GM21619 (cell line): Measurements from ENCODE around the gene CDC34.
A peak's percentile ranks its signal among the peaks of the same experiment; 100 is the strongest.

Experiments
- ATAC-seq: cut with Tn5 transposase; IDR thresholded peaks from one replicate; pipeline ENCODE4 v1.9.1; 2021; ENCODE audit not compliant: unreplicated experiment

The CDC34 gene

GRCh38 chr19:518598-519231 is 12.8 kb upstream of the CDC34 start:
- ATAC-seq = no peak

DNA sequence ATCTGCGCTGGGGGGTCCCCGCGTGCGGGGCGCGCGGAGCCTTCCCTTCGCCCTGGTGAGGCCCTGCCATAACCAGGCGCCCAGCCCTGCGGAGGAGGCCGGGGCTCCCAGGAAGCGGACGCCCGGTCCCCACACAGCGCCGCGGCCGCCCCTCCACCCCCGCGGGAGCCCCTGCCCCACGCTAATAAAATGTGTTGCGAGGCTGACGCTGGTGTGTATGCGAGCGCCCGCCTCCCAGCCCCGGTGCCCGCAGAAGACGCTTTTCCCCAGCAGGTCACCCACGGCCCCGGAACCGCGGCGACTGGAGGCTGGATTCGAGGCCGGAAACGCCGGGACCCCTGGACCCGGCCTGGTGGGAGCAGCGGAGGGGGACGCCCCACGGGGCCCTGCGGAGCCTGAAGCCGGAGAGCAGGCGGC is 12.1 kb upstream of the CDC34 start:
- ATAC-seq = no peak

GRCh38 chr19:522726-523125 is 8.8 kb upstream of the CDC34 start:
- no peak for ATAC-seq

GRCh38 chr19:524062-524674 is 7.4 kb upstream of the CDC34 start:
- no peak for ATAC-seq

- ATAC-seq = no peak
Observed at GRCh38 chr19:525029-525428, 6.5 kb upstream of the CDC34 start.

DNA sequence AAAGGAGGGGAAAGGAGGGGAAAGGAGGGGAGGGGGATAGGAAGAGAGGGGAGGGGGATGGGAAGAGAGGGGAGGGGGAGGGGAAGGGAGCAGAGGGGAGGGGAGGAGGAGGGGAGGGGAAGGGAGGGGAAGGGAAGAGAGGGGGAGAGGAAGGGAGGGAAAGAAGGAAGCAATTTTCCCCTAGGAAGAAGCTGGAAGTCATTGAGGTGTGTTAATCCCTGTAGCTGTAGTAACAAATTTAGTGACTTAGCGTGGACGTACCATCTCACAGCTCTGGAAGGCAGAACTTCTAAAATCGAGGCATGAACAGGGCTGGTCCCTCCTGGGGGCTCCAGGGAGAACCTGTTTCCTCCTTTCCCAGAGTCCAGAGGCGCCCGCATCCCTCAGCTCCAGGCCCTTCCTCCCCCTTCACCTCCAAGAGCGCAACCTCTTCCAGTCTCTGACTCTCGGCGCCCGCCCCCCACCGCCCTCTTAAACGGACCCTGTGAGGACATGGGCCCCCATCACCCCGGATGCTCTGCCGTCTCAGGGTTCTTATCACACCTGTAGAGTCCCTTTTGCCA is 5.6 kb upstream of the CDC34 start:
- no peak for ATAC-seq

GRCh38 chr19:530134-531008 is 1.2 kb upstream of the CDC34 start:
- no peak for ATAC-seq

DNA sequence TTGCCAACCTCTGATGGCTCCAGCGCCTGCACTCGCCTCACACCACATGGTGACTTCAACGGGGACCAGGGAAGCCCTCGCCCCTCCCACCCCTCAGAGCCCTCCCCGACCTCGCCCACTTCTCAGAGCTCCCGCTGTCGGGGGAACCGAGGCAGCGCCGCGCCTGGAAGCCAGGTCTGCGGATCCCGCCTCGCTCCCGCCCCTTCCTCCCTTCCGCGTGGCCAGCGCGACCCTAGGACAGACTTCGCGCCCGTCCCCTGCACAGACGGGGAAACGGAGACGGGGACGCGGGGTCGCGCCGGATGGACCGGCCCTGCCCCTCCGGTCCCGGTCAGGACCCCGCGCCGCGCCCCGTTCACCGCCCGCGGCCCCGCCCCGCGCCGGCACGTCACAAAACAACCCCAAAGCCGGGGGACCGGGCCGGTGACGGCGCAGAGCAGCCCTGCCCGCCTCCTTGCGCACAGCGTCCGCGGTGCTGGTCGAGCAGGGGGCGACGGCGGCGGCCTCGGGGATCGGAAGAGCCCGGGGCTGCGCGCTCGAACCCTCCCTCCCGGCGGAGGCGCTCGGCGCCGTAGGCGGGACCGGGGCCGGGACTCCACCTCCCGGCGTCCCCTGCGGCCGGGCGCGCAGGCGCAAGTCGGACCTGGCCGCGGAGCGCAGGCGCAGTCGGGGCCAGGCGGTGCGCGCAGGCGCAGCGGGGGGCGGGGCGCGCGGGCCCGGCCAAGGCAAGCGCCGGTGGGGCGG is 379 bp upstream of the CDC34 start:
- ATAC-seq = peak; percentile 58

DNA sequence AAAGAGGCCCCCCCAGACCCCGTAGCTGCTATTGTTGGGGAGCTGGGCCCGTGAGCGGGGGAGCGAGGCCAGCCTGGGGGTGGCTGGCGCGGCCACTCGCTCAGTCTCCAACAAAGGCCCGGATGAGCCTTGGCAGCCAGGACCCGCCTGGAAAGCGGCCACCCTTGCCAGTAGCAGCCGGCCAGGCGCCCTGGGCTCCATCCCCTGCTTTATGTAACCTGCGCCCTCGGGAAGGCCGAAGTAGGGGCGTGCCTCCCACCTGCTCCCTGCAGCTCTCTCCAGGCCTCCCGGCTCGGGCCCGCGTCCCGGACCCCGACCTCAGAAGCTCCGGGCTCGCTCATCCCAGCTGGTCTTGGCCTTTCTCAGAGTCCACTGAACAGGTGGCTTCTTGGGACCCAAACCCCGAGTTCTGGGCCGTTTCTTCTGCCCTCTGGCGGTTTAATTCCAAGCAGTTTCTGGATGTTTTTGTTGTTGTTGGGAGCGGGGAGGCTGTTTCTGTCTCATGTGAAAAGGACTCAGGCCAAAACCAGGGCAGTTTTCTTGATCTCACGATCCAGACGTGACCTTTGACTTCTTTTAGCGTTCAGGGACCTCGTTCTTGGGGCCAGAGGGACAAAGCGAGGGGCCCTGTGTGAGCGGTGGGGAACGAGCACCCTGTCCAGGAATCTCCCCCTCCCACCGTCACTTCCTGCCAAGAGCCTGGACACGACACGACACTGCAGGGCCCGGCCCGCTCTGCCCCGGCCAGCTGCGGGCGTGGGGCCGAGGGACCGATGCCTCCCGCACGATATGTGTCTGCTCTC is 1.2 kb downstream of the CDC34 start:
- no peak for ATAC-seq

GRCh38 chr19:533364-534058 is 2.0 kb downstream of the CDC34 start:
- no peak for ATAC-seq

GRCh38 chr19:534088-534487 is 2.5 kb downstream of the CDC34 start:
- no peak for ATAC-seq

- no peak for ATAC-seq
Observed at GRCh38 chr19:535017-535835, 3.7 kb downstream of the CDC34 start.

GRCh38 chr19:536031-536880 is 4.7 kb downstream of the CDC34 start:
- no peak for ATAC-seq

DNA sequence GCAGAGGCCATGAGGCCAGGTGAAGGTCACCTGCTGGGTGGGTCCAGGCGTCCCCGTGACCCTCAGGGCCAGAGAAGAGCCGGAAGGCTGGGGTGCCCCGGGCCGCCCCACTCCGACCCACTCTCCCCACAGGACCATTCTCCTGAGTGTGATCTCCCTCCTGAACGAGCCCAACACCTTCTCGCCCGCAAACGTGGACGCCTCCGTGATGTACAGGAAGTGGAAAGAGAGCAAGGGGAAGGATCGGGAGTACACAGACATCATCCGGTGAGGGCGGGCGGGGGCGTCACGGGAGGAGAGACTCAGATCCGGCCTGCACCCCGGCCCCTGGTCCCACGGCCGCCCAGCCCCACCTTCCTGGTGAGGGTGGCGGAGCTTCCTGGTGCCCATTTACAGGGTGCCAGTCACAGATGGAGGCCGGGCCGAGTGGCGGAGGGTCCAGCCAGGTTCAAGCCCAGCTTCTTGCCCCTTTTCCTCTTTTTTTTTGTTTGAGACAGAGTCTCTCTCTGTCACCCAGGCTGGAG is 5.4 kb downstream of the CDC34 start:
- no peak for ATAC-seq

DNA sequence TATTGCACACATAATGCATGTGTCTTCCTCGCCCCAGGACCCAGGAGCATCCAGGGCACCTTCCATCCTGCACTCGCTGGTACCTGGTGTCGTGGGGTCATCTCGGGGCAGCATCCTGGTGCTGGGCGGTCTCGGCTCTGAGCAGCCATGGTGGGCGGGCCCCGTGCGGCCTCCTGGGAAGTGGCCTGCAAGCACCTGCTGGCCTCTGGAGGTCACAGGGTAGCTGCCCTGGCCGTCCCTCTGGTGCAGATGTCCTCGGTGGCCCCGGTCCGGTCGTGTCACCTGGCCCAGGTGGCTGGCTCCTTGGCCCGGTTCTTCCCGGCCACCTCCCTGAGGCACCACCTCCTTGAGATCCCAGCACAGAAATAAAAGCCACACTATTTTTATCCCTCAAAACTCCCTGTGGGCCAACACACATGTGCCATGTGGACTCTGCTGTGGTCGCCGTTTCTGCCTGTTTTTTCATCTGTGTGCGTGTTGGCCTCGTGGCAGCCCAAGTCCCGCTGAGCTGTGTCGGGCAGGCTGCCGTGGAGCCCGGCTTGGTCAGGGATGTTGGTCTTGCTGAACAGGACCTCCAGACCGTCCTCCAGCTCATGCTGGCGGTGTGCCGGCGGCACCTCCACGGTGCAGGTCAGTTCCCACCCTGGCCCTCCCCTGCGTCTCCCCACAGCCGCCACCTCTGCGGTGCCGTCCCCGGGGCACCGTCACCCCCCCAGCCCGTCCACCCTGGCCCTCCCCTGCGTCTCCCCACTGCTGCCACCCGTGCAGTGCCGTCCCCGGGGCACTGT is 7.3 kb downstream of the CDC34 start:
- ATAC-seq = no peak

DNA sequence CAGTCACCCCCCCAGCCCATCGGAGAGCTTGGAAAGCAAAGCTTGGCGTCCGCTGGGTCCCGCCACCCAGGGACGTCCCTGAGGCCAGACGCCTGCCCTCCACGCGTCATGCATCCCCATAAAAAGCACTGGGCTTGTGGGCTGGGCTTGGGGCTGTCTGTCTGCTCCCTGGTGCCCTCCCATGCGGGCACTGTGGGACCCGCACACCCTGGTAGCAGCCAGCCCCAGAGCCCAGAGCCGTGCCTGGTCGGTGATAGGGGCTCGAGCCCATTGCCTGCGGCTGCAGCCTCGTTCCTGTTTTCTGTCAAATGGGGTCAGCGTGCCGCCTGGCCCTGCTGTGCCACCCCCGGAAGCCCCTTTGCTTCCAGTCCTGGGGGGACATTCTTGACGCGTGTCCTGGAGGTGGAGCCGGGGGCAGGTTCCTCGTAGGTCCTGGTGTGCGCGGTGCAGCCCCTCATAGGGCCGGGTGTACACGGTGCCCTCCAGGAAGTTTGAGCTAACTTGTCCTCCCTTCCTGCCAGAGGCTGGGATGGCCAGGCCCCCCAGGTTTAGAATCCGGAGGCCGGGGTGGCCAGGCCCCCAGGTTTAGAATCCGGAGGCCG is 8.0 kb downstream of the CDC34 start:
- ATAC-seq = no peak
